ENCODE data around the gene S100PBP. TPM values are rescaled to one million over a fixed set of nuclear protein-coding genes. Genes with fewer than 3 reads are reported as not detected.
"Not testable (repeated sequence)": the region's sequence is repeated elsewhere in the genome, so short reads cannot be mapped to it uniquely, and the experiment has no call there.

Gene S100PBP
- total RNA-seq, 1 donor from 2014 or later = 50.2 TPM

DNA sequence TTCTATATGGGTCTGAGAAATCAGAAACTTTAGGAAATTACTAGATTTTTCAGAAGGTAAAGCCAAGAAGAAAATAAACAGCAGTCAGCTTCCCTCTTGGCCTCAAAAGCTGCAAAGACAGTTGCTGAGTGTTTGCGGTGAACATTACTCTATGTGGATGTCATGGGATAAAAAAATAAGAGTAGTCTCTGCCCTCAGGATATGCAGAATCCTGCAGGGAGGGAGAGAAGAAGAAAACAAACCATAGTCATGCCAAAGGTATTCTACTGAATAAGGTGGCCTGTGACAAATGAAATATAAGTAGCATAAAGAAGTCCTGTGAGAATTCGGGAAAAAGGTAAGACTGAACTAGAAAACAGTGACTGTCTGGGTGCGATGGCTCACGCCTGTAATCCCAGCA lies 19.3 kb upstream of the S100PBP start:
- H3K36me3 Mint-ChIP-seq (ENCODE audit: low read depth) = peaks cover 69% of the 10 kb centered on the region
- H3K27ac Mint-ChIP-seq = peak overlapping the region; percentile 77
- no peak overlapping the region for H3K4me3 Mint-ChIP-seq (ENCODE audit: low read depth)
- intact Hi-C loops (cut with micrococcal nuclease) = no loop called here
- H3K4me1 Mint-ChIP-seq (ENCODE audit: low read depth) = peaks cover 46% of the 10 kb centered on the region
- H3K9me3 Mint-ChIP-seq = no peaks in the 10 kb centered on the region
- no peak for DNase-seq (ENCODE audit: low spot score)
- no peaks in the 10 kb centered on the region for H3K27me3 Mint-ChIP-seq (ENCODE audit: low read depth)

DNA sequence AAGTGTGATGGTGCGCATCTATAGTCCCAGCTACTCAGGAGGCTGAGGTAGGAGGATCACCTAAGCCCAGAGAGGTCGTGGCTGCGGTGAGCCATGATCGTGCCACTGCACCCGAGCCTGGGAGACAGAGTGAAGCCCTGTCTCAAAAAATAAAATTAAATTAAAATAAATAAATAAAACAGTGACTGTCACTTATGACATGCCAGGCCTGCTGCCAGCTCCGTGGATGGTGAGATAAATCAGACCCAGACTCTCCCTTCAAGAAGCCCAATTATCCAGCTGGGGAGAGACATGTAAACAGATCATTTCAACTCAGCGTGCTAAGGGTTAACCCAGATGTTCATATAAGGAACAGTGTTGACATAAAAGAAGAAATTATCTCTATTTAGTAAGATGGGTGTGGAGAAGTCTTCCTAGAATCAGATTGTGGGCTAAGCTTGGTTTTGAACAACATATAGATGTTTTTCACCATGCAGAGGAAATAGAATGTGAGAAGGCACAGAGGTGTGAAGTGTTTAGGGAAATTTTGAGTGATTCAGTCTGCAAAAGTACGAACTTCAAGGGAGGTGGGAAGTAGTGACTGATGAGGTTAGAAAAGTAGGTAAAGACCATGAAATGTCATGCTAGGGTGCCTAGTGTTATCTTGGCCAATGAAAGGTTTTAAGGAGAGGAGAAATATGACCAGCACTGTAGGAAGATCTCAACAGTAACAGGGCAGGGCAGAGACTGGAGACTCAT lies 18.6 kb upstream of the S100PBP start:
- H3K36me3 Mint-ChIP-seq (ENCODE audit: low read depth) = peaks cover 67% of the 10 kb centered on the region
- peaks cover 43% of the 10 kb centered on the region for H3K4me1 Mint-ChIP-seq (ENCODE audit: low read depth)
- H3K4me3 Mint-ChIP-seq (ENCODE audit: low read depth) = peak overlapping the region; percentile 68
- H3K27ac Mint-ChIP-seq = peak overlapping the region; percentile 99
- peak; percentile 11 for DNase-seq (ENCODE audit: low spot score)
- no peaks in the 10 kb centered on the region for H3K9me3 Mint-ChIP-seq
- intact Hi-C loops (cut with micrococcal nuclease) = loop anchor here (1.0 kb wide), 2 partner anchors 149 to 193 kb away; partner anchors contain the start of gene ZBTB8OS
- H3K27me3 Mint-ChIP-seq (ENCODE audit: low read depth) = no peaks in the 10 kb centered on the region

DNA sequence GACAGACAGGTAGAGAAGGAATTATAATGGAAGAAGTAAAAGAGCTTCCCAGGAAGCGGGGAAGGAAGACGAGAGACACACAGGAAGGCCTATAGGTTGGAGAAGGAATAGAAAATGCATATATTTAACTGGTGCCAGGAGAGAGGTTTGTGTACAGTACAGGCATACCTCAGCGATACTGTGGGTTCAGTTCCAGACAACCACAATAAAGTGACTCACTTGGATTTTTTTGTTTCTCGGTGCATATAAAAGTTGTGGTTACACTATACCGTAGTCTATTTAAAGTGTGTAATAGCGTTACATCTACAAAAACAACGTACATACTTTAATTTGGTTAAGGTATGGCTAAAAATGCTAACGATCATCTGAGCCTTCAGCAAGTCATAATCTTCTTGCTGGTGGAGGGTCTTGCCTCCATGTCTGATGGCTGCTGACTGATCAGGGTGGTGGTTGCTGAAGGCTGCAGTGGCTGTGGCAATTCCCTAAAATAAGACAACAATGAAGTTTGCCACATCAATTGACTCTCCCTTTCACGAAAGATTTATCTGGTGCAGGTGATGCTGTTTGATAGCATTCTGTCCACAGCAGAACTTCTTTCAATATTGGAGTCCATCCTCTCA lies 16.2 kb upstream of the S100PBP start:
- peaks cover 76% of the 10 kb centered on the region for H3K36me3 Mint-ChIP-seq (ENCODE audit: low read depth)
- no peaks in the 10 kb centered on the region for H3K27me3 Mint-ChIP-seq (ENCODE audit: low read depth)
- peaks cover 43% of the 10 kb centered on the region for H3K4me1 Mint-ChIP-seq (ENCODE audit: low read depth)
- intact Hi-C loops (cut with micrococcal nuclease) = loop anchor here (1.0 kb wide), 1 partner anchor 16 kb away; the partner anchor contains the start of genes S100PBP and YARS1
- H3K27ac Mint-ChIP-seq = peak overlapping the region; percentile 92
- H3K9me3 Mint-ChIP-seq = no peaks in the 10 kb centered on the region
- DNase-seq (ENCODE audit: low spot score) = no peak
- H3K4me3 Mint-ChIP-seq (ENCODE audit: low read depth) = peak overlapping the region; percentile 67

DNA sequence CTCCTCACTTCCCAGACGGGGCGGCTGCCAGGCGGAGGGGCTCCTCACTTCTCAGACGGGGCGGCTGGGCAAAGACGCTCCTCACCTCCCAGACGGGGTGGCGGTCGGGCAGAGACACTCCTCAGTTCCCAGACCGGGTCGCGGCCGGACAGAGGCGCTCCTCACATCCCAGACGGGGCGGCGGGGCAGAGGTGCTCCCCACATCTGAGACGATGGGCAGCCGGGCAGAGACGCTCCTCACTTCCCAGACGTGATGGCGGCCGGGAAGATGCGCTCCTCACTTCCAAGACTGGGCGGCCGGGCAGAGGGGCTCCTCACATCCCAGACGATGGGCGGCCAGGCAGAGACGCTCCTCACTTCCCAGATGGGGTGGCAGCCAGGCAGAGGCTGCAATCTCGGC lies 13.0 kb upstream of the S100PBP start:
- intact Hi-C loops (cut with micrococcal nuclease); H3K27me3 Mint-ChIP-seq (ENCODE audit: low read depth); H3K27ac Mint-ChIP-seq; H3K9me3 Mint-ChIP-seq; H3K4me3 Mint-ChIP-seq (ENCODE audit: low read depth); DNase-seq (ENCODE audit: low spot score): not testable (repeated sequence)
- peaks cover 83% of the 10 kb centered on the region for H3K36me3 Mint-ChIP-seq (ENCODE audit: low read depth)
- peaks cover 26% of the 10 kb centered on the region for H3K4me1 Mint-ChIP-seq (ENCODE audit: low read depth)

DNA sequence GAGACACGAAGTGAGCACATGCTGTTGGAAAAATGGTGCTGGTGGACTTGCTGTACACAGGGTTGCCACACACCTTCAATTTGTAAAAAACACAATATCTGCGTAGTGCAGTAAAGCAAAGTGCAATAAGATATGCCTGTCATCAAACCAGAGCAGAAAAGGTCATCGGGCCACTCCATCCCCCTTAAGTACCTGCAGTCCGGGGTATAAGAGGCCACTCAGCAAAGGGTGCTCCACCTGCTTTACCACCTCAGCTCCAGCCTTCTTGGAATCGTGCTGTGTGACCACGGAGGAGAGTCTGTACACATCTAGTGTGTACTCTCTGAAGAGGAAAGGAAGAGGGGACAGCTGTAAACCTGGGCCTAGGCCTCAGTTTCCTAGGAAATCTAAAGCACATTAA lies 11.2 kb upstream of the S100PBP start:
- H3K27me3 Mint-ChIP-seq (ENCODE audit: low read depth) = no peaks in the 10 kb centered on the region
- no peak overlapping the region for H3K4me3 Mint-ChIP-seq (ENCODE audit: low read depth)
- H3K27ac Mint-ChIP-seq = no peak overlapping the region
- H3K36me3 Mint-ChIP-seq (ENCODE audit: low read depth) = peaks cover 86% of the 10 kb centered on the region
- no peaks in the 10 kb centered on the region for H3K9me3 Mint-ChIP-seq
- intact Hi-C loops (cut with micrococcal nuclease) = no loop called here
- peaks cover 19% of the 10 kb centered on the region for H3K4me1 Mint-ChIP-seq (ENCODE audit: low read depth)
- no peak for DNase-seq (ENCODE audit: low spot score)

DNA sequence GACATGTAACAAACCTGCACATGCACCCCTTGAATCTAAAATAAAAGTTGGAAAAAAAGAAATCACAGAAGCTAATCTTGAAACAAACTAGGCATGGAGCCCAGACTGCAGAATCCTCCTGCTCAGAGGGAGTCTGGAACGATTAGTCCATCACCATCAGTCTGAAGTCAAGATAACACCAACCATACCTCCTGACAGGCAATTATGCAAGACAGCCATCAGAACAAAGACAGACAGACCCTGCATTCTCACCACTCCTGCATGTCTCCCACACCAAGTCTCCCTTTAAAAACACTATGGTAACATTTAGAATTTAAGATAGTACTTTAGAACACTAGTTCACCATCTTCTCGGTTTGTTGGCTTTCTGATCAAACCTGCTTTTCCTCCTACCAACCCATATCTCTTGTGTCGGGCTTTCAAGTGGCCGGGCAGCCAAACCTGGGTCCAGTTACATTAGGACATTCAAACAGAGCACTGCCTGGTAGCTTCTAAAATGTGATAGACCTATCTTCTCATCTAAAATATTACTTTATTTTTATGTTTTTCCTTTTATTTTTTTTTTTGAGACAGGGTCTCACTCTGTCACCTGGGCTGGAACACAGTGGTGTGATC lies 10.4 kb upstream of the S100PBP start:
- Mint-ChIP-seq H3K27ac (no peak overlapping the region), H3K4me1 (ENCODE audit: low read depth) (peaks cover 18% of the 10 kb centered on the region), H3K36me3 (ENCODE audit: low read depth) (peaks cover 86% of the 10 kb centered on the region), H3K9me3 (no peaks in the 10 kb centered on the region), H3K4me3 (ENCODE audit: low read depth) (no peak overlapping the region), H3K27me3 (ENCODE audit: low read depth) (no peaks in the 10 kb centered on the region)
- DNase-seq (ENCODE audit: low spot score) = no peak
- intact Hi-C loops (cut with micrococcal nuclease) = no loop called here

DNA sequence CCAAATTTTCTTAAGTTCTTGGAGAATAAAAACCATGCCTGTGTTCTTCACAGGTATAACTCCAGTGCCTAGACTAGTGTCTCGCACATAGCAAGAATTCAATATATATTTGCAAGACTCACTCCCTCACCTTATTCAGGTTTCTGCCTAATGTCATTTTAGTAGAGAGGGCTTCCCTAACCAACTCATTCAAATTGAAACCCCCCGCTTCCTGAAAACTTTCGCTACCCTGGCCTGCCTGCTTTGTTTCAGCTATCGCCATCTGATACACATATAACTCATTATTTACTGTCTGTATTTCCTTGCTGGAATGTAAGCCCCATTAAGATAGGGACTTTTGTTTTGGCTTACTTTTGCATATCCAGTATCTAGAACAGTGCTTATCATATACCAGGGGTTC lies 8.9 kb upstream of the S100PBP start:
- peaks cover 84% of the 10 kb centered on the region for H3K36me3 Mint-ChIP-seq (ENCODE audit: low read depth)
- peaks cover 22% of the 10 kb centered on the region for H3K4me1 Mint-ChIP-seq (ENCODE audit: low read depth)
- DNase-seq (ENCODE audit: low spot score) = no peak
- H3K27ac Mint-ChIP-seq = no peak overlapping the region
- no peaks in the 10 kb centered on the region for H3K27me3 Mint-ChIP-seq (ENCODE audit: low read depth)
- intact Hi-C loops (cut with micrococcal nuclease) = no loop called here
- no peak overlapping the region for H3K4me3 Mint-ChIP-seq (ENCODE audit: low read depth)
- no peaks in the 10 kb centered on the region for H3K9me3 Mint-ChIP-seq

DNA sequence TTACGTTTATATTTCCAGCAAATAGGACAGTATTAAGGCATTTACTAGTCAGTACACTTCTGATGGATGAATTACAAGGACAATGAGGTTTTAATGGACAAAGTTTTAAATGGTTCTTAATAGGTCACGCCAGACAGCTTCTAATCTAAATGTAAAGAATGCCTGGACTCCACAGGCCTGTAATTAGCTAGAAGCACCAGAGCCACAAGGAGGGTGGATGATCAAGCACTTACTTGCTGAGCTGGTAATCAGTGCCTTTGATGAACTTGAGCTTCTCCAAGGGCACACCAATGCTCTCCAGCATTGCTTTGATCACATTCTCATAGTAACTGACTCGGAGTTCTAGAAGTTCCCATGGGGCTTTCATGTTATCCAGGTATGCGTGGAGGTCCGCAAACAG lies 7.1 kb upstream of the S100PBP start:
- peaks cover 38% of the 10 kb centered on the region for H3K4me1 Mint-ChIP-seq (ENCODE audit: low read depth)
- no peak overlapping the region for H3K4me3 Mint-ChIP-seq (ENCODE audit: low read depth)
- H3K27ac Mint-ChIP-seq = no peak overlapping the region
- intact Hi-C loops (cut with micrococcal nuclease) = loop anchor here (10.0 kb wide), 1 partner anchor 606 kb away; the partner anchor contains the start of genes CCDC28B, DCDC2B and IQCC
- peaks cover 87% of the 10 kb centered on the region for H3K36me3 Mint-ChIP-seq (ENCODE audit: low read depth)
- H3K27me3 Mint-ChIP-seq (ENCODE audit: low read depth) = no peaks in the 10 kb centered on the region
- no peaks in the 10 kb centered on the region for H3K9me3 Mint-ChIP-seq
- DNase-seq (ENCODE audit: low spot score) = no peak

DNA sequence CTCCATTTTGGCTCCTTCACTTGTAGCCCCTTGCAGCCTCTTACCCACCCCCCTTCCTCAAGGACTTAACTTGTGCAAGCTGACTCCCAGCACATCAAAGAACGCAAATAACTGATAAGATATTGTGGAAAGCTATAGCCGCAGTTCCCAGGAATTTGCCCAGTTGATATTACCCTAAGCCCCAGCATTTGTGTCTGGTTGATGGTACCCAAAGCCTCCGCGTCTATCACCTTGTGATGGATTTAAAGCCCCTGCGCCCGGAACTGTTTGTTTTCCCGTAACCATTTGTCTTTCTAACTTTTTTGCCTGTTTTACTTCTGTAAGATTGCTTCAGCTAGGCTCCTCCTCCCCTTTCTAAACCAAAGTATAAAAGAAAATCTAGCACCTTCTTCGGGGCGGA lies 6.2 kb upstream of the S100PBP start:
- DNase-seq (ENCODE audit: low spot score) = no peak
- no peak overlapping the region for H3K27ac Mint-ChIP-seq
- H3K4me1 Mint-ChIP-seq (ENCODE audit: low read depth) = peaks cover 42% of the 10 kb centered on the region
- H3K4me3 Mint-ChIP-seq (ENCODE audit: low read depth) = no peak overlapping the region
- peaks cover 82% of the 10 kb centered on the region for H3K36me3 Mint-ChIP-seq (ENCODE audit: low read depth)
- H3K9me3 Mint-ChIP-seq = no peaks in the 10 kb centered on the region
- intact Hi-C loops (cut with micrococcal nuclease) = loop anchor here (10.0 kb wide), 1 partner anchor 606 kb away; the partner anchor contains the start of genes CCDC28B, DCDC2B and IQCC
- H3K27me3 Mint-ChIP-seq (ENCODE audit: low read depth) = no peaks in the 10 kb centered on the region

DNA sequence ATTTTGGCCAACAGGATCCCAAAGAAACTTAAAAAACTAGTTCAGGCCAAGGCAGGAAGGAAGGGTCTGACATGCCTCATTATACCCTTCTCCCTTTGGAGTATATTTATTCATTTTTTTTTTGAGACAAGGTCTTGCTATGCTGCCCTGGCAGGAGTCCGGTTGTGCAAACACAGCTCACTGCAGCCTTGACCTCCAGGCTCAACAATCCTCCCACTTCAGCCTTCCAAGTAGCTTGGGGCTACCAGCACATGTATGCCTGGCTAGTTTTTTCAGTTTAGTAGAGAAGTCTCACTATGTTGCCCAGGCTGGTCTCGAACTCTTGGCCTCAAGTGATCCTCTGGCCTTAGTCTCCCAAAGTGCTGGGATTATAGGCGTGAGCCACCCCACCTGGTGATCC lies 5.5 kb upstream of the S100PBP start:
- Mint-ChIP-seq H3K27me3 (ENCODE audit: low read depth) (no peaks in the 10 kb centered on the region), H3K27ac (no peak overlapping the region), H3K4me1 (ENCODE audit: low read depth) (peaks cover 42% of the 10 kb centered on the region), H3K9me3 (no peaks in the 10 kb centered on the region), H3K36me3 (ENCODE audit: low read depth) (peaks cover 80% of the 10 kb centered on the region), H3K4me3 (ENCODE audit: low read depth) (no peak overlapping the region)
- intact Hi-C loops (cut with micrococcal nuclease) = loop anchor here (10.0 kb wide), 1 partner anchor 607 kb away; the partner anchor contains the start of genes CCDC28B, DCDC2B and IQCC
- DNase-seq (ENCODE audit: low spot score) = no peak

DNA sequence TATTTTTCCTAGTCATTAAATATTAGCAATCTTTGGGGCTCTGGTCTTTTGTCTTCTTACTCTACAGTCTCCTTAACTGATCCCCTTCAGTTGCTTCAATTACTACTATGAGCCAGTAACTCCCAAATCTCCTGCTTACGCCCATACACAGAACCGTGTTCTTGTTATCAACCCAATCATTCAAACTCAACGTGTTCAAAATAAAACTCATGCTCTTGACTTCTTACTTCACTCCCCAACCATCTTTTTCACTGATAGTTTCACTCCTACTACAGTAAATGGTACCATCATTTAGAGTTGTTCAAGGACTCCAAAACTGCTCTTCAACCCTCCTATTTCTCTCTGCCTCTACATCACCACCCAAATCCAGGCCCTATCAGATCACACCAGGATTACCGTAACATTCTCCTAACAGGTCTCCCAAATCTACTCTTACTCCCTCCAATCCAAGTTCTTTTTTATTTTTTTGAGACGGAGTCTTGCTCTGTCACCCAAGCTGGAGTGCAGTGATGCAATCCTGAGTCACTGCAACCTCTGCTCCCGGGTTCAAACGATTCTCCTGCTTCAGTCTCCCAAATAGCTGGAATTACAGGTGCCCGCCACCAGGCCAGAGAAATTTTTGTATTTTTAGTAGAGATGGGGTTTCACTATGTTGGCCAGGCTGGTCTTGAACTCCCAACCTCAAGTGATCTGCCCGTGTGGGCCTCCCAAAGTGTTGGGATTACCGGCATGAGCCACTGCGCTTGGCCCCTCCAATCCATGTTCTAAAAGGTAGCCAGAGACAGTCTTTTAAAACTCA lies 3.3 kb upstream of the S100PBP start:
- Mint-ChIP-seq H3K27me3 (ENCODE audit: low read depth) (no peaks in the 10 kb centered on the region), H3K9me3 (no peaks in the 10 kb centered on the region), H3K4me1 (ENCODE audit: low read depth) (peaks cover 47% of the 10 kb centered on the region), H3K27ac (peak overlapping the region; percentile 46), H3K4me3 (ENCODE audit: low read depth) (peak overlapping the region; percentile 22), H3K36me3 (ENCODE audit: low read depth) (peaks cover 64% of the 10 kb centered on the region)
- intact Hi-C loops (cut with micrococcal nuclease) = loop anchor here (10.0 kb wide), 1 partner anchor 609 kb away; the partner anchor contains the start of genes CCDC28B, DCDC2B and IQCC
- DNase-seq (ENCODE audit: low spot score) = no peak

DNA sequence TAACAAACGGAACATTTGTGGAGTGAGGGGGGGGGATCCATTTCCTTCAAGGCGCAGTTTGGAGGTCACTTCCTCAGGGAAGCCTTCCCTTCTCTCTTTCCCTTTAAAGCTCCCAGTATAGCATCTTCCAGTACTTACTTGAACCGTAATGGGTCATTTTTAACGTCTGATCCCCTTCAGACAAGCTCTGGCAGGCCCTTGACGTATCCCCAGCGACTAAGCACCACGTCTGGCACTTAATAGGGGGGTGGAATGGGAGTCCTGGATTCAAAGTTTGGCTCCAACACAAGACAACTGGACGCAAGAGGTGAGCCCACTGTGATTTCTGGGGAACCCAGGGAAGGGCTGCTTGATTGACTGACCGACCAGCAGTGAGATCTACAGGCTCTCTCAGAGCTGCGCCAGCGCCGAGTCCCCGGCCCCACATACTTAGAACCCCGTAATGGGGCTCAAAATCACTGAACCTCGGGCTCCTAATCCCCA lies 736 bp upstream of the S100PBP start:
- peak overlapping the region; percentile 96 for H3K27ac Mint-ChIP-seq
- H3K4me1 Mint-ChIP-seq (ENCODE audit: low read depth) = peaks cover 50% of the 10 kb centered on the region
- intact Hi-C loops (cut with micrococcal nuclease) = loop anchor here (1.0 to 10.0 kb wide), 5 partner anchors 15 to 612 kb away; partner anchors contain the start of genes AK2, CCDC28B, DCDC2B and IQCC
- peak overlapping the region; percentile 99 for H3K4me3 Mint-ChIP-seq (ENCODE audit: low read depth)
- no peaks in the 10 kb centered on the region for H3K27me3 Mint-ChIP-seq (ENCODE audit: low read depth)
- peaks cover 47% of the 10 kb centered on the region for H3K36me3 Mint-ChIP-seq (ENCODE audit: low read depth)
- DNase-seq (ENCODE audit: low spot score) = no peak
- H3K9me3 Mint-ChIP-seq = no peaks in the 10 kb centered on the region

All from activated T-helper 2 cell treated with anti-CD3 and anti-CD28 coated beads, Interferon-gamma antibody, Interleukin-2, Interleukin-4, amounts not matched to agents 10 μg/mL and 5 μg/mL and 100 μg/mL, durations not matched to agents 14 hours and 24 hours and 36 hours (primary cell).